Measurements from ENCODE around the gene KCNH2. TPM values are rescaled to one million over a fixed set of nuclear protein-coding genes. Genes with fewer than 3 reads are reported as not detected.

KCNH2 gene
- total and polyA plus RNA-seq, 2 of the 13 experiments (the other 11 are each of a cell fraction or from before 2014, with no cell fraction given), result 0.09 to 0.11 TPM

- Histone ChIP-seq H3K27me3 (ENCODE audit: control insufficient read depth in 1 of 2, insufficient read depth in 2 of 2, low read length in 2 of 2) (peaks cover 14 to 46% of the 10 kb centered on the region in 2 experiments), H2AFZ (ENCODE audit: low read length) (no peak overlapping the region), H3K27ac (ENCODE audit: extremely low read length, insufficient read depth, low read length) (no peak overlapping the region), H3K9me3 (ENCODE audit: low read length) (no peaks in the 10 kb centered on the region), H3K9ac (ENCODE audit: insufficient read depth, low read depth, low read length) (no peak overlapping the region), H3K36me3 (replicated peaks in 1 of 2; ENCODE audit: control insufficient read depth in 1 of 2, insufficient read depth in 2 of 2, low read length in 2 of 2) (no peaks in the 10 kb centered on the region), H3K4me3 (replicated peaks in 1 of 3; ENCODE audit: insufficient read depth in 1 of 3, low read depth in 2 of 3, low read length in 3 of 3) (no peak overlapping the region), H3K79me2 (ENCODE audit: insufficient read depth, low read length) (no peaks in the 10 kb centered on the region), H3K4me1 (ENCODE audit: insufficient read depth, low read length) (no peaks in the 10 kb centered on the region), H3K4me2 (ENCODE audit: low read depth, low read length) (no peak overlapping the region), H4K20me1 (ENCODE audit: insufficient read depth, low read length) (no peaks in the 10 kb centered on the region)
- ATAC-seq (no peak), FAIRE-seq (no peak), DNase-seq (ENCODE audit: low spot score) (no peak)
- TF ChIP-seq ZNF547 (CRISPR knock-in tag; IDR thresholded peaks at IDR 0.05), result no peak
- TF ChIP-seq HBP1 (CRISPR knock-in tag; IDR thresholded peaks at IDR 0.05; ENCODE audit: low read depth), result no peak
- TF ChIP-seq TFE3 (CRISPR knock-in tag; IDR thresholded peaks at IDR 0.05), result no peak
- TF ChIP-seq ZFP90 (CRISPR knock-in tag; IDR thresholded peaks at IDR 0.05; ENCODE audit: borderline replicate concordance), result no peak
- no peak for TF ChIP-seq NR3C1 (CRISPR knock-in tag; IDR thresholded peaks at IDR 0.05)
- TF ChIP-seq BCL6 (CRISPR knock-in tag; IDR thresholded peaks at IDR 0.05), result no peak
- WGBS (ENCODE audit: low lambda C conversion rate), result 42% methylated on average over 9 of the region's 16 CpGs
- CTCF ChIA-PET (ENCODE audit: low intra/inter-chr PET ratio, low total read pairs), result no interaction called here
- BruUV-seq (replicated peaks), result no TSS peak
- intact Hi-C loops (cut with micrococcal nuclease; ENCODE audit: unreplicated experiment) (no loop called here), in situ Hi-C loops (cut with HindIII; ENCODE audit: extremely low pct_ligation_motif_present, low pct_unique_long_range_greater_than_20kb) (no loop called here)
- POLR2A ChIA-PET, result no interaction called here
Observed at GRCh38 chr7:150951181-150951520, 27.0 kb downstream of the KCNH2 start.

All from HepG2 (cell line).